ENCODE measurements around the gene CANT1.

CANT1 gene

GRCh38 chr17:79009397-79010303, at the start of gene CANT1:
Gene CANT1 (minus strand): TSS chr17:79009764. CDS start chr17:78997622, 12,142 bp downstream.
- DNase-seq = peak; percentile 87

- DNase-seq = no peak
Observed at GRCh38 chr17:79057737-79058385, 48.3 kb upstream of the CANT1 start.

- DNase-seq = no peak
Observed at GRCh38 chr17:79055197-79055596, 45.6 kb upstream of the CANT1 start.

- no peak for DNase-seq
Observed at GRCh38 chr17:79054200-79054960, 44.8 kb upstream of the CANT1 start.

- DNase-seq = no peak
Observed at GRCh38 chr17:79053251-79053925, 43.8 kb upstream of the CANT1 start.

- no peak for DNase-seq
Observed at GRCh38 chr17:79052131-79052530, 42.6 kb upstream of the CANT1 start.

GRCh38 chr17:79051306-79051705, 41.7 kb upstream of the CANT1 start:
- DNase-seq = no peak

- no peak for DNase-seq
Observed at GRCh38 chr17:79050551-79050950, 41.0 kb upstream of the CANT1 start.

GRCh38 chr17:79049821-79050220, 40.3 kb upstream of the CANT1 start:
- no peak for DNase-seq

GRCh38 chr17:79048826-79049755, 39.5 kb upstream of the CANT1 start:
- no peak for DNase-seq

- no peak for DNase-seq
Observed at GRCh38 chr17:79047923-79048825, 38.6 kb upstream of the CANT1 start.

GRCh38 chr17:79047291-79047920, 37.8 kb upstream of the CANT1 start:
- DNase-seq = no peak

- no peak for DNase-seq
Observed at GRCh38 chr17:79046916-79047280, 37.3 kb upstream of the CANT1 start.

GRCh38 chr17:79046197-79046915, 36.8 kb upstream of the CANT1 start:
- no peak for DNase-seq

- peak; percentile 56 for DNase-seq
Observed at GRCh38 chr17:79045842-79046196, 36.3 kb upstream of the CANT1 start.

- DNase-seq = no peak
Observed at GRCh38 chr17:79045001-79045729, 35.6 kb upstream of the CANT1 start.

- DNase-seq = no peak
Observed at GRCh38 chr17:79044462-79044861, 34.9 kb upstream of the CANT1 start.

GRCh38 chr17:79043931-79044320, 34.4 kb upstream of the CANT1 start:
- no peak for DNase-seq
